Mucosa of rectum (tissue), 2 donors: ENCODE results near the gene GPR158.
"Not testable (repeated sequence)": the region's sequence is repeated elsewhere in the genome, so short reads cannot be mapped to it uniquely, and the experiment has no call there.

ENCODE experiments used
- H3K27ac ChIP-seq, 2 donors: one replicate each; pipeline ENCODE4 v1.7.0; 2013; ENCODE audit warnings: inconsistent platforms in 2 of 2, low read depth in 2 of 2, low read length in 2 of 2
- H3K27me3 ChIP-seq, 2 donors: one replicate each; pipeline ENCODE4 v1.7.0; 2013; ENCODE audit warnings: low read length in 2 of 2; ENCODE audit not compliant: control insufficient read depth in 2 of 2, insufficient read depth in 2 of 2
- H3K36me3 ChIP-seq, 2 donors: one replicate each; pipeline ENCODE4 v1.7.0; 2013; ENCODE audit warnings: low read length in 2 of 2; ENCODE audit not compliant: control insufficient read depth in 2 of 2, insufficient read depth in 2 of 2
- H3K4me1 ChIP-seq, 2 donors: one replicate each; pipeline ENCODE4 v1.7.0; 2013; ENCODE audit warnings: low read length in 2 of 2, mild to moderate bottlenecking in 1 of 2; ENCODE audit not compliant: control insufficient read depth in 2 of 2, insufficient read depth in 2 of 2
- H3K4me3 ChIP-seq, 2 donors: one replicate each; pipeline ENCODE4 v1.7.0; 2013; ENCODE audit warnings: low read length in 2 of 2
- H3K9ac ChIP-seq, 2 donors: one replicate each; pipeline ENCODE4 v1.7.0; 2013; ENCODE audit warnings: low read length in 2 of 2, low read depth in 1 of 2, mild to moderate bottlenecking in 1 of 2
- H3K9me3 ChIP-seq, 2 donors: one replicate each; pipeline ENCODE4 v1.7.0; 2013; ENCODE audit warnings: low read length in 2 of 2; ENCODE audit not compliant: control insufficient read depth in 2 of 2
- donor health status: healthy.
- donor health status: Normal muscosa, but diverticular disease.

The GPR158 gene

GRCh38 chr10:25336330-25336729, 161.5 kb downstream of the GPR158 start:
- no peak overlapping the region for H3K4me3 ChIP-seq
- H3K27ac ChIP-seq, result no peak overlapping the region
- no peak overlapping the region for H3K9ac ChIP-seq
- no peaks in the 10 kb centered on the region for H3K9me3 ChIP-seq
- no peaks in the 10 kb centered on the region for H3K27me3 ChIP-seq
- no peaks in the 10 kb centered on the region for H3K36me3 ChIP-seq
- H3K4me1 ChIP-seq, result no peaks in the 10 kb centered on the region

GRCh38 chr10:25338271-25338670, 163.5 kb downstream of the GPR158 start:
- no peaks in the 10 kb centered on the region for H3K36me3 ChIP-seq
- no peak overlapping the region for H3K4me3 ChIP-seq
- no peak overlapping the region for H3K27ac ChIP-seq
- no peak overlapping the region for H3K9ac ChIP-seq
- no peaks in the 10 kb centered on the region for H3K27me3 ChIP-seq
- no peaks in the 10 kb centered on the region for H3K9me3 ChIP-seq
- H3K4me1 ChIP-seq, result no peaks in the 10 kb centered on the region

- Histone ChIP-seq H3K27me3 (no peaks in the 10 kb centered on the region), H3K27ac (no peak overlapping the region), H3K4me3 (no peak overlapping the region), H3K36me3 (no peaks in the 10 kb centered on the region), H3K4me1 (no peaks in the 10 kb centered on the region), H3K9me3 (no peaks in the 10 kb centered on the region), H3K9ac (no peak overlapping the region)
Measured at GRCh38 chr10:25339966-25340365, 165.2 kb downstream of the GPR158 start.

GRCh38 chr10:25349520-25349919, 174.7 kb downstream of the GPR158 start:
- no peaks in the 10 kb centered on the region for H3K9me3 ChIP-seq
- no peaks in the 10 kb centered on the region for H3K27me3 ChIP-seq
- no peak overlapping the region for H3K4me3 ChIP-seq
- H3K4me1 ChIP-seq, result no peaks in the 10 kb centered on the region
- H3K9ac ChIP-seq, result no peak overlapping the region
- H3K36me3 ChIP-seq, result no peaks in the 10 kb centered on the region
- no peak overlapping the region for H3K27ac ChIP-seq

GRCh38 chr10:25356609-25357008, 181.8 kb downstream of the GPR158 start:
- Histone ChIP-seq H3K36me3 (no peaks in the 10 kb centered on the region), H3K4me3 (no peak overlapping the region), H3K9me3 (no peaks in the 10 kb centered on the region), H3K4me1 (no peaks in the 10 kb centered on the region), H3K27ac (no peak overlapping the region), H3K27me3 (no peaks in the 10 kb centered on the region), H3K9ac (no peak overlapping the region)

GRCh38 chr10:25357269-25357668, 182.5 kb downstream of the GPR158 start:
- H3K4me1 ChIP-seq, result no peaks in the 10 kb centered on the region
- H3K27me3 ChIP-seq, result no peaks in the 10 kb centered on the region
- H3K9ac ChIP-seq, result no peak overlapping the region
- H3K4me3 ChIP-seq, result no peak overlapping the region
- no peak overlapping the region for H3K27ac ChIP-seq
- H3K36me3 ChIP-seq, result no peaks in the 10 kb centered on the region
- H3K9me3 ChIP-seq, result no peaks in the 10 kb centered on the region

GRCh38 chr10:25382029-25382810, 207.4 kb downstream of the GPR158 start:
- Histone ChIP-seq H3K27ac (no peak overlapping the region), H3K27me3 (no peaks in the 10 kb centered on the region)

GRCh38 chr10:25382901-25383300, 208.1 kb downstream of the GPR158 start:
- H3K9me3 ChIP-seq, H3K4me3 ChIP-seq, H3K36me3 ChIP-seq, H3K27ac ChIP-seq, H3K27me3 ChIP-seq, H3K4me1 ChIP-seq, H3K9ac ChIP-seq: not testable (repeated sequence)

More at GRCh38 chr10:25382029-25382810, 207.4 kb downstream of the GPR158 start:
- Histone ChIP-seq H3K4me1 (no peaks in the 10 kb centered on the region), H3K4me3 (no peak overlapping the region), H3K9ac (no peak overlapping the region), H3K9me3 (no peaks in the 10 kb centered on the region), H3K36me3 (no peaks in the 10 kb centered on the region)

- no peaks in the 10 kb centered on the region for H3K9me3 ChIP-seq
- H3K4me3 ChIP-seq, result no peak overlapping the region
- no peaks in the 10 kb centered on the region for H3K27me3 ChIP-seq
- H3K36me3 ChIP-seq, result no peaks in the 10 kb centered on the region
- no peak overlapping the region for H3K27ac ChIP-seq
- H3K9ac ChIP-seq, result no peak overlapping the region
- H3K4me1 ChIP-seq, result no peaks in the 10 kb centered on the region
Measured at GRCh38 chr10:25383686-25384085, 208.9 kb downstream of the GPR158 start.

- Histone ChIP-seq H3K9ac (no peak overlapping the region), H3K36me3 (no peaks in the 10 kb centered on the region), H3K27ac (no peak overlapping the region)
Measured at GRCh38 chr10:25384618-25385017, 209.8 kb downstream of the GPR158 start.

More at GRCh38 chr10:25384618-25385017, 209.8 kb downstream of the GPR158 start:
- no peaks in the 10 kb centered on the region for H3K4me1 ChIP-seq
- peaks cover 0 to 2% of the 10 kb centered on the region in 2 donors for H3K9me3 ChIP-seq
- no peak overlapping the region for H3K4me3 ChIP-seq
- H3K27me3 ChIP-seq, result no peaks in the 10 kb centered on the region
